Adipocyte (in vitro differentiated cells): ENCODE results near the gene TMED1.
"Not testable (repeated sequence)": the region's sequence is repeated elsewhere in the genome, so short reads cannot be mapped to it uniquely, and the experiment has no call there.

Experiments
- DNase-seq: peaks from one replicate; pipeline ENCODE4 v3.0.0-alpha.2; 2015; ENCODE audit warnings: low read depth
- H3K27me3 ChIP-seq: replicated peaks from 2 replicates; pipeline ENCODE4 v1.7.0; 2013; ENCODE audit warnings: mild to moderate bottlenecking, low read length, moderate library complexity; ENCODE audit not compliant: control insufficient read depth, insufficient read depth
- H3K36me3 ChIP-seq: 2 replicates; pipeline ENCODE4 v1.7.0; 2013; ENCODE audit warnings: low read length, mild to moderate bottlenecking, moderate library complexity; ENCODE audit not compliant: control insufficient read depth, insufficient read depth, severe bottlenecking
- H3K4me1 ChIP-seq: 2 replicates; pipeline ENCODE4 v1.7.0; 2013; ENCODE audit warnings: mild to moderate bottlenecking, low read length, moderate library complexity; ENCODE audit not compliant: control insufficient read depth, insufficient read depth
- H3K4me3 ChIP-seq: 2 replicates; pipeline ENCODE4 v1.7.0; 2013; ENCODE audit warnings: mild to moderate bottlenecking, low read length, moderate library complexity
- H3K9ac ChIP-seq: 2 replicates; pipeline ENCODE4 v1.7.0; 2013; ENCODE audit warnings: mild to moderate bottlenecking, low read length, moderate library complexity
- H3K9me3 ChIP-seq: 2 replicates; pipeline ENCODE4 v1.7.0; 2013; ENCODE audit warnings: mild to moderate bottlenecking, low read length, moderate library complexity; ENCODE audit not compliant: control insufficient read depth

The TMED1 gene

GRCh38 chr19:10871711-10872545 lies 35.9 kb upstream of the TMED1 start:
- peak overlapping the region; percentile 88 for H3K4me3 ChIP-seq
- DNase-seq = peak; percentile 64
- H3K4me1 ChIP-seq = peaks cover 18% of the 10 kb centered on the region
- no peaks in the 10 kb centered on the region for H3K27me3 ChIP-seq
- no peaks in the 10 kb centered on the region for H3K9me3 ChIP-seq
- no peaks in the 10 kb centered on the region for H3K36me3 ChIP-seq
- peak overlapping the region; percentile 87 for H3K9ac ChIP-seq

GRCh38 chr19:10870955-10871603 lies 35.1 kb upstream of the TMED1 start, which contains the start of gene CARM1:
Gene CARM1 (plus strand): TSS chr19:10871553. CDS start chr19:10871703, 150 bp downstream.
- H3K9me3 ChIP-seq = no peaks in the 10 kb centered on the region
- no peaks in the 10 kb centered on the region for H3K36me3 ChIP-seq
- peak within 1 kb of the TSS; percentile 88 for H3K4me3 ChIP-seq
- peak within 1 kb of the TSS; percentile 87 for H3K9ac ChIP-seq
- peaks cover 14% of the 10 kb centered on the region for H3K4me1 ChIP-seq
- DNase-seq = peak; percentile 99
- H3K27me3 ChIP-seq = no peaks in the 10 kb centered on the region

GRCh38 chr19:10870501-10870954 lies 34.5 kb upstream of the TMED1 start:
- Histone ChIP-seq H3K4me1 (peaks cover 14% of the 10 kb centered on the region), H3K4me3 (peak overlapping the region; percentile 77), H3K36me3 (no peaks in the 10 kb centered on the region), H3K9ac (peak overlapping the region; percentile 80), H3K27me3 (no peaks in the 10 kb centered on the region), H3K9me3 (no peaks in the 10 kb centered on the region)
- DNase-seq = no peak

- not testable (repeated sequence) for H3K36me3 ChIP-seq, H3K9me3 ChIP-seq, H3K27me3 ChIP-seq, DNase-seq, H3K9ac ChIP-seq, H3K4me3 ChIP-seq
- peaks cover 13% of the 10 kb centered on the region for H3K4me1 ChIP-seq
Measured at GRCh38 chr19:10869872-10870311, 33.9 kb upstream of the TMED1 start.

- no peak overlapping the region for H3K4me3 ChIP-seq
- no peak for DNase-seq
- no peaks in the 10 kb centered on the region for H3K9me3 ChIP-seq
- H3K9ac ChIP-seq = no peak overlapping the region
- H3K4me1 ChIP-seq = peaks cover 18% of the 10 kb centered on the region
- no peaks in the 10 kb centered on the region for H3K27me3 ChIP-seq
- H3K36me3 ChIP-seq = no peaks in the 10 kb centered on the region
Measured at GRCh38 chr19:10868872-10869547, 33.0 kb upstream of the TMED1 start.

- no peak overlapping the region for H3K4me3 ChIP-seq
- DNase-seq = no peak
- H3K4me1 ChIP-seq = peaks cover 22% of the 10 kb centered on the region
- H3K36me3 ChIP-seq = no peaks in the 10 kb centered on the region
- H3K9ac ChIP-seq = no peak overlapping the region
- H3K27me3 ChIP-seq = no peaks in the 10 kb centered on the region
- H3K9me3 ChIP-seq = no peaks in the 10 kb centered on the region
Measured at GRCh38 chr19:10866495-10866894, 30.5 kb upstream of the TMED1 start.

- H3K9me3 ChIP-seq = no peaks in the 10 kb centered on the region
- no peaks in the 10 kb centered on the region for H3K36me3 ChIP-seq
- peak overlapping the region; percentile 40 for H3K4me3 ChIP-seq
- H3K4me1 ChIP-seq = peaks cover 20% of the 10 kb centered on the region
- peak; percentile 94 for DNase-seq
- H3K9ac ChIP-seq = peak overlapping the region; percentile 61
- no peaks in the 10 kb centered on the region for H3K27me3 ChIP-seq
Measured at GRCh38 chr19:10864538-10864899, 28.5 kb upstream of the TMED1 start.

GRCh38 chr19:10863107-10863717 lies 27.2 kb upstream of the TMED1 start:
- DNase-seq = peak; percentile 18
- Histone ChIP-seq H3K9ac (peak overlapping the region; percentile 30), H3K27me3 (no peaks in the 10 kb centered on the region), H3K9me3 (no peaks in the 10 kb centered on the region), H3K4me1 (peaks cover 20% of the 10 kb centered on the region), H3K36me3 (no peaks in the 10 kb centered on the region), H3K4me3 (peak overlapping the region; percentile 18)

- H3K4me3 ChIP-seq = peak overlapping the region; percentile 18
- H3K9ac ChIP-seq = peak overlapping the region; percentile 30
- no peak for DNase-seq
- no peaks in the 10 kb centered on the region for H3K27me3 ChIP-seq
- H3K36me3 ChIP-seq = no peaks in the 10 kb centered on the region
- H3K4me1 ChIP-seq = peaks cover 20% of the 10 kb centered on the region
- no peaks in the 10 kb centered on the region for H3K9me3 ChIP-seq
Measured at GRCh38 chr19:10862561-10863106, 26.6 kb upstream of the TMED1 start.

GRCh38 chr19:10861103-10861651 lies 25.2 kb upstream of the TMED1 start:
- H3K27me3 ChIP-seq = no peaks in the 10 kb centered on the region
- no peak overlapping the region for H3K9ac ChIP-seq
- H3K4me1 ChIP-seq = peaks cover 20% of the 10 kb centered on the region
- no peak overlapping the region for H3K4me3 ChIP-seq
- H3K9me3 ChIP-seq = no peaks in the 10 kb centered on the region
- peak; percentile 29 for DNase-seq
- no peaks in the 10 kb centered on the region for H3K36me3 ChIP-seq
